ENCODE measurements around the gene RAB44.

The RAB44 gene

GRCh38 chr6:36673882-36674281 lies 23.7 kb upstream of the RAB44 start:
- H3K9me3 ChIP-seq (replicated peaks; ENCODE audit: low read length) = no peaks in the 10 kb centered on the region
- H3K4me2 ChIP-seq (ENCODE audit: low read length) = no peak overlapping the region
- no peak overlapping the region for H3K4me3 ChIP-seq (ENCODE audit: low read length)
- no peak overlapping the region for H3K9ac ChIP-seq (ENCODE audit: low read depth, low read length)
- no peaks in the 10 kb centered on the region for H3K27me3 ChIP-seq (ENCODE audit: control insufficient read depth, insufficient read depth, low read length)
- peaks cover 26% of the 10 kb centered on the region for H3K4me1 ChIP-seq (ENCODE audit: control insufficient read depth, insufficient read depth, low read length)
- no peaks in the 10 kb centered on the region for H3K36me3 ChIP-seq (ENCODE audit: insufficient read depth, low read length)

GRCh38 chr6:36674942-36675341 lies 22.7 kb upstream of the RAB44 start:
- Histone ChIP-seq H3K27me3 (ENCODE audit: control insufficient read depth, insufficient read depth, low read length) (no peaks in the 10 kb centered on the region), H3K4me1 (ENCODE audit: control insufficient read depth, insufficient read depth, low read length) (peaks cover 26% of the 10 kb centered on the region), H3K4me2 (ENCODE audit: low read length) (no peak overlapping the region), H3K9ac (ENCODE audit: low read depth, low read length) (no peak overlapping the region), H3K4me3 (ENCODE audit: low read length) (no peak overlapping the region), H3K9me3 (replicated peaks; ENCODE audit: low read length) (no peaks in the 10 kb centered on the region), H3K36me3 (ENCODE audit: insufficient read depth, low read length) (no peaks in the 10 kb centered on the region)

- H3K4me1 ChIP-seq (ENCODE audit: control insufficient read depth, insufficient read depth, low read length) = peaks cover 29% of the 10 kb centered on the region
- H3K36me3 ChIP-seq (ENCODE audit: insufficient read depth, low read length) = peaks cover 4% of the 10 kb centered on the region
- no peaks in the 10 kb centered on the region for H3K9me3 ChIP-seq (replicated peaks; ENCODE audit: low read length)
- H3K27me3 ChIP-seq (ENCODE audit: control insufficient read depth, insufficient read depth, low read length) = no peaks in the 10 kb centered on the region
- peak overlapping the region; percentile 96 for H3K9ac ChIP-seq (ENCODE audit: low read depth, low read length)
- peak overlapping the region; percentile 92 for H3K4me2 ChIP-seq (ENCODE audit: low read length)
- peak overlapping the region; percentile 29 for H3K4me3 ChIP-seq (ENCODE audit: low read length)
These were observed 21.2 kb upstream of the RAB44 start for GRCh38 chr6:36676141-36677058.

- H3K36me3 ChIP-seq (ENCODE audit: insufficient read depth, low read length) = peaks cover 8% of the 10 kb centered on the region
- H3K9me3 ChIP-seq (replicated peaks; ENCODE audit: low read length) = no peaks in the 10 kb centered on the region
- H3K4me3 ChIP-seq (ENCODE audit: low read length) = peak overlapping the region; percentile 98
- H3K9ac ChIP-seq (ENCODE audit: low read depth, low read length) = peak overlapping the region; percentile 96
- peak overlapping the region; percentile 92 for H3K4me2 ChIP-seq (ENCODE audit: low read length)
- H3K4me1 ChIP-seq (ENCODE audit: control insufficient read depth, insufficient read depth, low read length) = peaks cover 35% of the 10 kb centered on the region
- no peaks in the 10 kb centered on the region for H3K27me3 ChIP-seq (ENCODE audit: control insufficient read depth, insufficient read depth, low read length)
These were observed 20.4 kb upstream of the RAB44 start for GRCh38 chr6:36677059-36677749.

GRCh38 chr6:36677753-36678487 lies 19.7 kb upstream of the RAB44 start:
- Histone ChIP-seq H3K27me3 (ENCODE audit: control insufficient read depth, insufficient read depth, low read length) (no peaks in the 10 kb centered on the region), H3K4me2 (ENCODE audit: low read length) (peak overlapping the region; percentile 92), H3K9me3 (replicated peaks; ENCODE audit: low read length) (no peaks in the 10 kb centered on the region), H3K9ac (ENCODE audit: low read depth, low read length) (peak overlapping the region; percentile 96), H3K4me3 (ENCODE audit: low read length) (peak overlapping the region; percentile 98), H3K36me3 (ENCODE audit: insufficient read depth, low read length) (peaks cover 15% of the 10 kb centered on the region), H3K4me1 (ENCODE audit: control insufficient read depth, insufficient read depth, low read length) (peaks cover 42% of the 10 kb centered on the region)

GRCh38 chr6:36678488-36679042 lies 19.1 kb upstream of the RAB44 start, which contains the start of gene CDKN1A:
TSS of gene CDKN1A (plus strand) at chr6:36678714. CDS start at chr6:36684102, 5,388 bp downstream.
- peaks cover 21% of the 10 kb centered on the region for H3K36me3 ChIP-seq (ENCODE audit: insufficient read depth, low read length)
- no peaks in the 10 kb centered on the region for H3K27me3 ChIP-seq (ENCODE audit: control insufficient read depth, insufficient read depth, low read length)
- H3K4me1 ChIP-seq (ENCODE audit: control insufficient read depth, insufficient read depth, low read length) = peaks cover 46% of the 10 kb centered on the region
- H3K4me2 ChIP-seq (ENCODE audit: low read length) = peak within 1 kb of the TSS; percentile 92
- no peaks in the 10 kb centered on the region for H3K9me3 ChIP-seq (replicated peaks; ENCODE audit: low read length)
- H3K9ac ChIP-seq (ENCODE audit: low read depth, low read length) = peak within 1 kb of the TSS; percentile 96
- peak within 1 kb of the TSS; percentile 98 for H3K4me3 ChIP-seq (ENCODE audit: low read length)

- Histone ChIP-seq H3K4me3 (ENCODE audit: low read length) (peak overlapping the region; percentile 98), H3K4me1 (ENCODE audit: control insufficient read depth, insufficient read depth, low read length) (peaks cover 46% of the 10 kb centered on the region), H3K27me3 (ENCODE audit: control insufficient read depth, insufficient read depth, low read length) (no peaks in the 10 kb centered on the region), H3K9me3 (replicated peaks; ENCODE audit: low read length) (no peaks in the 10 kb centered on the region), H3K9ac (ENCODE audit: low read depth, low read length) (peak overlapping the region; percentile 96), H3K4me2 (ENCODE audit: low read length) (peak overlapping the region; percentile 92), H3K36me3 (ENCODE audit: insufficient read depth, low read length) (peaks cover 28% of the 10 kb centered on the region)
These were observed 18.4 kb upstream of the RAB44 start for GRCh38 chr6:36679043-36679833.

- Histone ChIP-seq H3K36me3 (ENCODE audit: insufficient read depth, low read length) (peaks cover 61% of the 10 kb centered on the region), H3K9me3 (replicated peaks; ENCODE audit: low read length) (no peaks in the 10 kb centered on the region), H3K4me2 (ENCODE audit: low read length) (peak overlapping the region; percentile 74), H3K4me1 (ENCODE audit: control insufficient read depth, insufficient read depth, low read length) (peaks cover 28% of the 10 kb centered on the region), H3K4me3 (ENCODE audit: low read length) (peak overlapping the region; percentile 55), H3K27me3 (ENCODE audit: control insufficient read depth, insufficient read depth, low read length) (no peaks in the 10 kb centered on the region), H3K9ac (ENCODE audit: low read depth, low read length) (peak overlapping the region; percentile 34)
These were observed 15.1 kb upstream of the RAB44 start for GRCh38 chr6:36682328-36683144.

- Histone ChIP-seq H3K4me1 (ENCODE audit: control insufficient read depth, insufficient read depth, low read length) (peaks cover 21% of the 10 kb centered on the region), H3K27me3 (ENCODE audit: control insufficient read depth, insufficient read depth, low read length) (no peaks in the 10 kb centered on the region), H3K9ac (ENCODE audit: low read depth, low read length) (no peak overlapping the region), H3K9me3 (replicated peaks; ENCODE audit: low read length) (no peaks in the 10 kb centered on the region), H3K4me2 (ENCODE audit: low read length) (peak overlapping the region; percentile 74), H3K36me3 (ENCODE audit: insufficient read depth, low read length) (peaks cover 62% of the 10 kb centered on the region), H3K4me3 (ENCODE audit: low read length) (no peak overlapping the region)
These were observed 14.4 kb upstream of the RAB44 start for GRCh38 chr6:36683145-36683655.

All from skeletal muscle satellite cell (primary cell).